ENCODE data around the gene KPNA1.

Gene KPNA1

GRCh38 chr3:122514123-122515019 lies at the start of gene KPNA1:
KPNA1 (minus strand) TSS chr3:122514939; CDS start chr3:122496565, 18,374 bp downstream.
- DNase-seq = peak; percentile 90

- peak; percentile 84 for DNase-seq
Measured at GRCh38 chr3:122564155-122564912, 49.6 kb upstream of the KPNA1 start, which contains the start of the genes DTX3L and PARP9. DTX3L (plus strand) TSS chr3:122564338; CDS start chr3:122564427, 89 bp downstream. PARP9 (minus strand) TSS chr3:122564300; CDS start chr3:122559620, 4,680 bp downstream.

- peak; percentile 22 for DNase-seq
Measured at GRCh38 chr3:122563717-122564025, 48.9 kb upstream of the KPNA1 start.

- DNase-seq = no peak
Measured at GRCh38 chr3:122562923-122563716, 48.4 kb upstream of the KPNA1 start.

GRCh38 chr3:122560680-122561079 lies 45.9 kb upstream of the KPNA1 start:
- DNase-seq = peak; percentile 65

GRCh38 chr3:122559906-122560305 lies 45.2 kb upstream of the KPNA1 start:
- no peak for DNase-seq

GRCh38 chr3:122558605-122559004 lies 43.9 kb upstream of the KPNA1 start:
- no peak for DNase-seq

GRCh38 chr3:122557356-122557755 lies 42.6 kb upstream of the KPNA1 start:
- DNase-seq = no peak

- DNase-seq = no peak
Measured at GRCh38 chr3:122555275-122556071, 40.7 kb upstream of the KPNA1 start.

- DNase-seq = no peak
Measured at GRCh38 chr3:122553171-122553570, 38.4 kb upstream of the KPNA1 start.

- no peak for DNase-seq
Measured at GRCh38 chr3:122548619-122549018, 33.9 kb upstream of the KPNA1 start.

GRCh38 chr3:122548076-122548475 lies 33.3 kb upstream of the KPNA1 start:
- DNase-seq = no peak

- DNase-seq = no peak
Measured at GRCh38 chr3:122546151-122546550, 31.4 kb upstream of the KPNA1 start.

- no peak for DNase-seq
Measured at GRCh38 chr3:122538956-122539490, 24.3 kb upstream of the KPNA1 start.

GRCh38 chr3:122536632-122537001 lies 21.9 kb upstream of the KPNA1 start:
- DNase-seq = no peak

GRCh38 chr3:122535964-122536631 lies 21.4 kb upstream of the KPNA1 start:
- no peak for DNase-seq

- DNase-seq = peak; percentile 54
Measured at GRCh38 chr3:122533931-122534334, 19.2 kb upstream of the KPNA1 start.

- DNase-seq = no peak
Measured at GRCh38 chr3:122533480-122533879, 18.7 kb upstream of the KPNA1 start.

- no peak for DNase-seq
Measured at GRCh38 chr3:122530164-122530563, 15.4 kb upstream of the KPNA1 start.

GRCh38 chr3:122523317-122523716 lies 8.6 kb upstream of the KPNA1 start:
- no peak for DNase-seq

- DNase-seq = no peak
Measured at GRCh38 chr3:122520861-122521260, 6.1 kb upstream of the KPNA1 start.

Measured in activated CD4-positive, alpha-beta T cell treated with anti-CD3 and anti-CD28 coated beads for 48 hours (primary cell).